Measurements from ENCODE around the gene ZSCAN10.

DNA sequence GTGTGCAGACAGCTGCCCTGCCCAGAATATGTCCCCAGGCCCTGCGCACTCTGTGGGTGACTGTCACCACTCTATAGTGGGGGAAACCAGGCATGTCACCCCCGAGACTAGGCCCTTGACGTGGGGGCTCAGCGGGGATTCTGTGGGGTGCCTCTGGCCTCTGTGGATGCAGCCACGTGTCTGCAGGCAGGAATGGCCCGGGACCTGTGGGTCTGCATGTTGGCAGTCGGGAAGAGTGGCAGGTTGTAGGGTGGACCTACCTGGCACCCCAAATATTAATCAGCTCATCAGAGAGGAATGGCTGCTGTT lies 32.7 kb downstream of the ZSCAN10 start:
- TF ChIP-seq POLR2AphosphoS5 (IDR thresholded peaks at IDR 0.05; ENCODE audit: borderline replicate concordance, low read depth, low read length) (no peak), EZH2 (IDR thresholded peaks at IDR 0.05) (no peak), FOXP2 (optimal IDR thresholded peaks at IDR 0.05; ENCODE audit: control extremely low read depth, extremely low read length, insufficient read depth) (no peak)

Data from SK-N-MC (cell line).